ENCODE measurements around the gene IMPDH1. TPM values are rescaled to one million over a fixed set of nuclear protein-coding genes. Genes with fewer than 3 reads are reported as not detected.

IMPDH1 gene
- total and polyA plus RNA-seq, 2 donors (not counting 1 experiment from before 2014, with no cell fraction given) = 54.9 to 90.6 TPM

DNA sequence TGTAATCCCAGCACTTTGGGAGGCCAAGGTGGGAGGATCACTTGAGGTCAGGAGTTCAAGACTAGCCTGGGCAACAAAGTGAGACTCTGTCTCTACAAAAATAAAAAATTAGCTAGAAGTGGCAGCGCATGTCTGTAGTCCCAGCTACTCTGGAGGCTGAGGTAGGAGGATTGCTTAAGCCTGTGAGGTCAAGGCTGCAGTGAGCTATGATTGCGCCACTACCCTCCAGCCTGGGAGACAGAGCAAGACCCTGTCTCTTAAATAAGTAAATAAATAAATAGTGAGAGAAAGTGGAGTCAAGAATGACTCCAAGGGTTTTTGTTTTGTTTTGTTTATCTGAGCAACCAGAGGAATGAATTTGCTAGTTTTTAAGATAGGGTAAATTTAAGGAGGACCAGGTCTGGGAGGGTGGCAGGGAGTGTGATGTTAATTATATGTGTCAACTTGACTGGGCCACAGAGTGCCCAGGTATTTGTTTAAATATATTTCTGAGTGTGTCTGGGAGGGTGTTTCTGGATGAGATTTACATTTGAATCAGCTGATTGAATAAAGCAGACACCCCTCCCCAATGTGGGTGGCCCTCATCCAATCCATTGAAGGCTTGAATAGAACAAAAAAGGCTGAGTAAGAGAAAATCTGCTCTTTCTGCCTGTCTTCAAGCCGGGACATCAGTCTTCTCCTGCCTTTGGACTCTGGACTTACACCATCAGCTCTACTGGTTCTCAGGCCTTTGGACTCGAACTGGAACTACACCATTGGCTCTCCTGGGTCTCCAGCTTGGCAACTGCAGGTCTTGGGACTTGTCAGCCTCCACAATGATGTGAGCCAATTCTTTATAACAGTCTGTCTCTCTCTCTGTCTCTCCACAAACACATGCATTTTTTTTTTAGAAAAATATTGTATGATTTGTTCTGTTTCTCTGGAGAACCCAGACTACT is 23.5 kb downstream of the IMPDH1 start:
- Mint-ChIP-seq H3K27ac (no peak overlapping the region), H3K4me1 (peaks cover 6% of the 10 kb centered on the region), H3K4me3 (no peak overlapping the region), H3K27me3 (no peaks in the 10 kb centered on the region), H3K9me3 (ENCODE audit: insufficient read depth) (no peaks in the 10 kb centered on the region)
- Histone ChIP-seq H3K9me3 (ENCODE audit: control extremely low read depth in 1 of 3, control insufficient read depth in 2 of 3, insufficient read depth in 1 of 3, low read length in 2 of 3) (no peaks in the 10 kb centered on the region), H4K20me1 (ENCODE audit: control insufficient read depth, insufficient read depth, low read length, poor library complexity, severe bottlenecking) (no peaks in the 10 kb centered on the region), H3K4me3 (ENCODE audit: control extremely low read depth in 1 of 5, extremely low read depth in 1 of 5, insufficient read depth in 1 of 5, low read depth in 2 of 5, low read length in 4 of 5) (no peak overlapping the region), H3K27me3 (replicated peaks in 1 of 4; ENCODE audit: control extremely low read depth in 1 of 4, control insufficient read depth in 3 of 4, insufficient read depth in 4 of 4, low read length in 3 of 4) (peaks cover 0 to 11% (median 3%) of the 10 kb centered on the region in 4 experiments), H2AFZ (ENCODE audit: insufficient read depth, low read depth, low read length, poor library complexity, severe bottlenecking) (no peak overlapping the region), H3K4me2 (replicated peaks; ENCODE audit: low read depth, low read length, poor library complexity, severe bottlenecking) (no peak overlapping the region), H3K27ac (ENCODE audit: low read length in 2 of 2) (no peak overlapping the region), H3K79me2 (ENCODE audit: control insufficient read depth, insufficient read depth, low read length) (no peaks in the 10 kb centered on the region), H3K36me3 (replicated peaks in 1 of 2; ENCODE audit: control extremely low read depth in 1 of 2, control insufficient read depth in 1 of 2, extremely low read depth in 1 of 2, insufficient read depth in 2 of 2, low read length in 1 of 2) (no peaks in the 10 kb centered on the region), H3K4me1 (ENCODE audit: control insufficient read depth in 2 of 2, insufficient read depth in 2 of 2, low read length in 2 of 2) (peaks cover 0 to 7% of the 10 kb centered on the region in 2 donors), H3K9ac (ENCODE audit: low read length) (no peak overlapping the region)
- intact Hi-C loops (cut with micrococcal nuclease) = loop anchor here (5.0 kb wide), 1 partner anchor 829 kb away; no protein-coding TSS in a partner anchor
- TF ChIP-seq, protein P1, sequence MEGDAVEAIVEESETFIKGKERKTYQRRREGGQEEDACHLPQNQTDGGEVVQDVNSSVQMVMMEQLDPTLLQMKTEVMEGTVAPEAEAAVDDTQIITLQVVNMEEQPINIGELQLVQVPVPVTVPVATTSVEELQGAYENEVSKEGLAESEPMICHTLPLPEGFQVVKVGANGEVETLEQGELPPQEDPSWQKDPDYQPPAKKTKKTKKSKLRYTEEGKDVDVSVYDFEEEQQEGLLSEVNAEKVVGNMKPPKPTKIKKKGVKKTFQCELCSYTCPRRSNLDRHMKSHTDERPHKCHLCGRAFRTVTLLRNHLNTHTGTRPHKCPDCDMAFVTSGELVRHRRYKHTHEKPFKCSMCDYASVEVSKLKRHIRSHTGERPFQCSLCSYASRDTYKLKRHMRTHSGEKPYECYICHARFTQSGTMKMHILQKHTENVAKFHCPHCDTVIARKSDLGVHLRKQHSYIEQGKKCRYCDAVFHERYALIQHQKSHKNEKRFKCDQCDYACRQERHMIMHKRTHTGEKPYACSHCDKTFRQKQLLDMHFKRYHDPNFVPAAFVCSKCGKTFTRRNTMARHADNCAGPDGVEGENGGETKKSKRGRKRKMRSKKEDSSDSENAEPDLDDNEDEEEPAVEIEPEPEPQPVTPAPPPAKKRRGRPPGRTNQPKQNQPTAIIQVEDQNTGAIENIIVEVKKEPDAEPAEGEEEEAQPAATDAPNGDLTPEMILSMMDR (IDR thresholded peaks at IDR 0.05) = no peak
- no peak for TF ChIP-seq EZH2 (IDR thresholded peaks at IDR 0.05; ENCODE audit: borderline replicate concordance, insufficient read depth, low read depth, low read length, poor library complexity, severe bottlenecking)
- POLR2A ChIA-PET = no interaction called here
- ATAC-seq (ENCODE audit: low read depth) (no peak), DNase-seq (peak; percentile 1)
- WGBS (ENCODE audit: insufficient coverage) = 93% methylated on average over 3 of the region's 4 CpGs
- CTCF ChIA-PET = interaction anchor here (0.7 to 3.4 kb wide), 14 partner anchors 9 to 827 kb away, joined by 3 to 32 read pairs (median 6); partner anchors contain the start of genes HILPDA and RBM28

DNA sequence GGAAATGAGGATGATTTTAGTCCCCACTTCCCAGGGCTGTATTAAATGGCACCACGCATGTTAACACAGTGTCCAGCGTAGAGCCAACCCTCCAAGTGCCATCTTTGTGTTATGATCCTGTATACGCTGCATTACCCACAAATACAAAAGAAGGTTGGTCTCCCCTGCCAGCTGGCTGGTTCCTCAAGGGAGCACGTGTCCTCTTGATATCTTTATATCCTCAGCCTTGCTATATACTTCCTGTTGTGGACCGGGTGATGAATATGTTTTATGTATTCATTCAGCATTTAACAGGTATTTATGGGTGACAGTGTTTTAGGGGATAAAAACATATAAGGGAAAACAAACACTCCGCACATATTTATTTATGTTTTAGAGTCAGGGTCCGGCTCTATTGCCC is 25.1 kb downstream of the IMPDH1 start:
- Histone ChIP-seq H3K27ac (ENCODE audit: low read length in 2 of 2) (no peak overlapping the region), H3K36me3 (replicated peaks in 1 of 2; ENCODE audit: control extremely low read depth in 1 of 2, control insufficient read depth in 1 of 2, extremely low read depth in 1 of 2, insufficient read depth in 2 of 2, low read length in 1 of 2) (no peaks in the 10 kb centered on the region), H4K20me1 (ENCODE audit: control insufficient read depth, insufficient read depth, low read length, poor library complexity, severe bottlenecking) (no peaks in the 10 kb centered on the region), H3K9ac (ENCODE audit: low read length) (no peak overlapping the region), H3K4me3 (ENCODE audit: control extremely low read depth in 1 of 5, extremely low read depth in 1 of 5, insufficient read depth in 1 of 5, low read depth in 2 of 5, low read length in 4 of 5) (no peak overlapping the region), H2AFZ (ENCODE audit: insufficient read depth, low read depth, low read length, poor library complexity, severe bottlenecking) (no peak overlapping the region), H3K79me2 (ENCODE audit: control insufficient read depth, insufficient read depth, low read length) (no peaks in the 10 kb centered on the region), H3K4me2 (replicated peaks; ENCODE audit: low read depth, low read length, poor library complexity, severe bottlenecking) (no peak overlapping the region), H3K27me3 (replicated peaks in 1 of 4; ENCODE audit: control extremely low read depth in 1 of 4, control insufficient read depth in 3 of 4, insufficient read depth in 4 of 4, low read length in 3 of 4) (peaks cover 0 to 11% (median 3%) of the 10 kb centered on the region in 4 experiments), H3K4me1 (ENCODE audit: control insufficient read depth in 2 of 2, insufficient read depth in 2 of 2, low read length in 2 of 2) (peaks cover 0 to 7% of the 10 kb centered on the region in 2 donors), H3K9me3 (ENCODE audit: control extremely low read depth in 1 of 3, control insufficient read depth in 2 of 3, insufficient read depth in 1 of 3, low read length in 2 of 3) (no peaks in the 10 kb centered on the region)
- Mint-ChIP-seq H3K27me3 (no peaks in the 10 kb centered on the region), H3K4me3 (no peak overlapping the region), H3K27ac (no peak overlapping the region), H3K4me1 (peaks cover 3% of the 10 kb centered on the region), H3K9me3 (ENCODE audit: insufficient read depth) (no peaks in the 10 kb centered on the region)
- WGBS (ENCODE audit: insufficient coverage) = 100% methylated on average over 1 of the region's 7 CpGs
- no peak for TF ChIP-seq EZH2 (IDR thresholded peaks at IDR 0.05; ENCODE audit: borderline replicate concordance, insufficient read depth, low read depth, low read length, poor library complexity, severe bottlenecking)
- TF ChIP-seq, protein P1 (IDR thresholded peaks at IDR 0.05) = no peak
- DNase-seq = peak; percentile 1
- no peak for ATAC-seq (ENCODE audit: low read depth)
- ChIA-PET POLR2A (no interaction called here), CTCF (interaction anchor here (0.7 to 1.2 kb wide), 2 partner anchors 16 to 75 kb away, joined by 4 read pairs; no protein-coding TSS in a partner anchor)
- intact Hi-C loops (cut with micrococcal nuclease) = loop anchor here (5.0 kb wide), 1 partner anchor 827 kb away; no protein-coding TSS in a partner anchor

Measured in B cell (primary cell).